ENCODE results near the gene LCE2C.
"Not testable (repeated sequence)": the region's sequence is repeated elsewhere in the genome, so short reads cannot be mapped to it uniquely, and the experiment has no call there.

LCE2C gene

GRCh38 chr1:152674983-152675382 lies at the start of gene LCE2C:
Gene LCE2C (plus strand): TSS chr1:152675279. CDS start chr1:152676016, 737 bp downstream.
- H3K36me3 ChIP-seq (ENCODE audit: control insufficient read depth, low read length); H3F3A ChIP-seq (ENCODE audit: control insufficient read depth, insufficient read depth); H3K4me2 ChIP-seq (ENCODE audit: low read length); H3K9me3 ChIP-seq (ENCODE audit: control insufficient read depth, insufficient read depth, low read length); H3K79me2 ChIP-seq (ENCODE audit: control insufficient read depth, low read length); H3K4me3 ChIP-seq (ENCODE audit: low read length); H3K9me2 ChIP-seq (replicated peaks; ENCODE audit: control insufficient read depth, low read length); H3K4me1 ChIP-seq (ENCODE audit: control insufficient read depth, low read length); H3K27ac ChIP-seq (ENCODE audit: low read depth, low read length); H3K27me3 ChIP-seq (ENCODE audit: control insufficient read depth, low read length); H4K20me1 ChIP-seq (ENCODE audit: control insufficient read depth, insufficient read depth, low read depth, low read length): not testable (repeated sequence)

GRCh38 chr1:152626744-152627143 lies 48.3 kb upstream of the LCE2C start:
- Histone ChIP-seq H3K27ac (ENCODE audit: low read depth, low read length) (no peak overlapping the region), H3F3A (ENCODE audit: control insufficient read depth, insufficient read depth) (no peaks in the 10 kb centered on the region), H3K4me1 (ENCODE audit: control insufficient read depth, low read length) (no peaks in the 10 kb centered on the region), H3K4me3 (ENCODE audit: low read length) (no peak overlapping the region), H4K20me1 (ENCODE audit: control insufficient read depth, insufficient read depth, low read depth, low read length) (no peaks in the 10 kb centered on the region), H3K9me2 (replicated peaks; ENCODE audit: control insufficient read depth, low read length) (no peaks in the 10 kb centered on the region), H3K9me3 (ENCODE audit: control insufficient read depth, insufficient read depth, low read length) (no peaks in the 10 kb centered on the region), H3K79me2 (ENCODE audit: control insufficient read depth, low read length) (no peaks in the 10 kb centered on the region), H3K27me3 (ENCODE audit: control insufficient read depth, low read length) (no peaks in the 10 kb centered on the region), H3K36me3 (ENCODE audit: control insufficient read depth, low read length) (no peaks in the 10 kb centered on the region), H3K4me2 (ENCODE audit: low read length) (no peak overlapping the region)
- TF ChIP-seq CTCF (IDR thresholded peaks at IDR 0.05; ENCODE audit: low read depth, low read length, poor library complexity, severe bottlenecking): no peak
- TF ChIP-seq EZH2phosphoT487 (IDR thresholded peaks at IDR 0.05; ENCODE audit: borderline replicate concordance, low read length): no peak

- no peak overlapping the region for H3K27ac ChIP-seq (ENCODE audit: low read depth, low read length)
- H3K79me2 ChIP-seq (ENCODE audit: control insufficient read depth, low read length): no peaks in the 10 kb centered on the region
- no peaks in the 10 kb centered on the region for H4K20me1 ChIP-seq (ENCODE audit: control insufficient read depth, insufficient read depth, low read depth, low read length)
- no peak for TF ChIP-seq CTCF (IDR thresholded peaks at IDR 0.05; ENCODE audit: low read depth, low read length, poor library complexity, severe bottlenecking)
- TF ChIP-seq EZH2phosphoT487 (IDR thresholded peaks at IDR 0.05; ENCODE audit: borderline replicate concordance, low read length): no peak
- H3K4me3 ChIP-seq (ENCODE audit: low read length): no peak overlapping the region
- H3K27me3 ChIP-seq (ENCODE audit: control insufficient read depth, low read length): no peaks in the 10 kb centered on the region
- no peaks in the 10 kb centered on the region for H3K4me1 ChIP-seq (ENCODE audit: control insufficient read depth, low read length)
- no peaks in the 10 kb centered on the region for H3K9me3 ChIP-seq (ENCODE audit: control insufficient read depth, insufficient read depth, low read length)
- H3K4me2 ChIP-seq (ENCODE audit: low read length): no peak overlapping the region
- H3K36me3 ChIP-seq (ENCODE audit: control insufficient read depth, low read length): no peaks in the 10 kb centered on the region
- H3K9me2 ChIP-seq (replicated peaks; ENCODE audit: control insufficient read depth, low read length): no peaks in the 10 kb centered on the region
- no peaks in the 10 kb centered on the region for H3F3A ChIP-seq (ENCODE audit: control insufficient read depth, insufficient read depth)
These were observed 44.5 kb upstream of the LCE2C start for GRCh38 chr1:152630596-152630995.

GRCh38 chr1:152640351-152640750 lies 34.7 kb upstream of the LCE2C start:
- Histone ChIP-seq H3K27me3 (ENCODE audit: control insufficient read depth, low read length) (no peaks in the 10 kb centered on the region), H3K4me2 (ENCODE audit: low read length) (no peak overlapping the region), H3K36me3 (ENCODE audit: control insufficient read depth, low read length) (no peaks in the 10 kb centered on the region), H3K9me3 (ENCODE audit: control insufficient read depth, insufficient read depth, low read length) (no peaks in the 10 kb centered on the region), H3K4me3 (ENCODE audit: low read length) (no peak overlapping the region), H4K20me1 (ENCODE audit: control insufficient read depth, insufficient read depth, low read depth, low read length) (no peaks in the 10 kb centered on the region), H3K79me2 (ENCODE audit: control insufficient read depth, low read length) (no peaks in the 10 kb centered on the region), H3F3A (ENCODE audit: control insufficient read depth, insufficient read depth) (no peaks in the 10 kb centered on the region), H3K4me1 (ENCODE audit: control insufficient read depth, low read length) (no peaks in the 10 kb centered on the region), H3K27ac (ENCODE audit: low read depth, low read length) (no peak overlapping the region), H3K9me2 (replicated peaks; ENCODE audit: control insufficient read depth, low read length) (no peaks in the 10 kb centered on the region)
- TF ChIP-seq EZH2phosphoT487 (IDR thresholded peaks at IDR 0.05; ENCODE audit: borderline replicate concordance, low read length) (no peak), CTCF (IDR thresholded peaks at IDR 0.05; ENCODE audit: low read depth, low read length, poor library complexity, severe bottlenecking) (no peak)
